ENCODE measurements around the gene GREB1. TPM values are rescaled to one million over a fixed set of nuclear protein-coding genes. Genes with fewer than 3 reads are reported as not detected.

GREB1 gene
- total RNA-seq, 1 donor from 2014 or later = 0.42 TPM

GRCh38 chr2:11556101-11556806, 22.4 kb downstream of the GREB1 start:
- ChIA-PET CTCF (interaction anchor here (0.9 kb wide), 1 partner anchor 27 kb away, joined by 4 read pairs; no protein-coding TSS in a partner anchor), POLR2A (no interaction called here)
- DNase-seq = no peak
- intact Hi-C loops (cut with micrococcal nuclease) = no loop called here
- no peak for TF ChIP-seq CTCF (IDR thresholded peaks at IDR 0.05)
- Mint-ChIP-seq H3K27me3 (peaks cover 35% of the 10 kb centered on the region), H3K4me1 (no peaks in the 10 kb centered on the region), H3K4me3 (no peak overlapping the region), H3K9me3 (no peaks in the 10 kb centered on the region), H3K27ac (no peak overlapping the region), H3K36me3 (ENCODE audit: low read depth) (no peaks in the 10 kb centered on the region)
- no peak for ATAC-seq (ENCODE audit: low read depth)

GRCh38 chr2:11558214-11558886, 24.5 kb downstream of the GREB1 start:
- no peak for TF ChIP-seq CTCF (IDR thresholded peaks at IDR 0.05)
- no peak overlapping the region for H3K4me3 Mint-ChIP-seq
- peaks cover 33% of the 10 kb centered on the region for H3K27me3 Mint-ChIP-seq
- ChIA-PET CTCF (no interaction called here), POLR2A (no interaction called here)
- intact Hi-C loops (cut with micrococcal nuclease) = no loop called here
- no peaks in the 10 kb centered on the region for H3K9me3 Mint-ChIP-seq
- DNase-seq (no peak), ATAC-seq (ENCODE audit: low read depth) (no peak)
- H3K36me3 Mint-ChIP-seq (ENCODE audit: low read depth) = no peaks in the 10 kb centered on the region
- H3K4me1 Mint-ChIP-seq = no peaks in the 10 kb centered on the region
- H3K27ac Mint-ChIP-seq = no peak overlapping the region

GRCh38 chr2:11559066-11559785, 25.4 kb downstream of the GREB1 start:
- no peak for ATAC-seq (ENCODE audit: low read depth)

GRCh38 chr2:11559786-11560155, 25.9 kb downstream of the GREB1 start:
- ATAC-seq (ENCODE audit: low read depth) (no peak), DNase-seq (no peak)
- intact Hi-C loops (cut with micrococcal nuclease) = no loop called here
- no peaks in the 10 kb centered on the region for H3K4me1 Mint-ChIP-seq
- H3K9me3 Mint-ChIP-seq = no peaks in the 10 kb centered on the region
- no peak overlapping the region for H3K27ac Mint-ChIP-seq
- ChIA-PET CTCF (no interaction called here), POLR2A (no interaction called here)
- no peak overlapping the region for H3K4me3 Mint-ChIP-seq
- H3K36me3 Mint-ChIP-seq (ENCODE audit: low read depth) = no peaks in the 10 kb centered on the region
- H3K27me3 Mint-ChIP-seq = peaks cover 28% of the 10 kb centered on the region
- no peak for TF ChIP-seq CTCF (IDR thresholded peaks at IDR 0.05)

More at GRCh38 chr2:11559066-11559785, 25.4 kb downstream of the GREB1 start:
- TF ChIP-seq CTCF (IDR thresholded peaks at IDR 0.05) = no peak
- no peak for DNase-seq
- H3K9me3 Mint-ChIP-seq = no peaks in the 10 kb centered on the region
- ChIA-PET CTCF (no interaction called here), POLR2A (no interaction called here)
- H3K36me3 Mint-ChIP-seq (ENCODE audit: low read depth) = no peaks in the 10 kb centered on the region
- no peak overlapping the region for H3K27ac Mint-ChIP-seq
- no peak overlapping the region for H3K4me3 Mint-ChIP-seq
- H3K4me1 Mint-ChIP-seq = no peaks in the 10 kb centered on the region
- intact Hi-C loops (cut with micrococcal nuclease) = no loop called here
- peaks cover 28% of the 10 kb centered on the region for H3K27me3 Mint-ChIP-seq

GRCh38 chr2:11560806-11561205, 27.0 kb downstream of the GREB1 start:
- H3K4me1 Mint-ChIP-seq = no peaks in the 10 kb centered on the region
- TF ChIP-seq CTCF (IDR thresholded peaks at IDR 0.05) = no peak
- ChIA-PET POLR2A (no interaction called here), CTCF (no interaction called here)
- ATAC-seq (ENCODE audit: low read depth) = no peak
- no peak overlapping the region for H3K4me3 Mint-ChIP-seq
- intact Hi-C loops (cut with micrococcal nuclease) = no loop called here
- H3K27me3 Mint-ChIP-seq = peaks cover 22% of the 10 kb centered on the region
- H3K9me3 Mint-ChIP-seq = no peaks in the 10 kb centered on the region
- no peaks in the 10 kb centered on the region for H3K36me3 Mint-ChIP-seq (ENCODE audit: low read depth)
- no peak overlapping the region for H3K27ac Mint-ChIP-seq
- no peak for DNase-seq
